Measurements from ENCODE around the gene TOR1A.

TOR1A gene

GRCh38 chr9:129813661-129814060 is 10.3 kb downstream of the TOR1A start:
- Histone ChIP-seq H3K4me2 (no peak overlapping the region), H3K4me3 (IDR thresholded peaks at IDR 0.05; ENCODE audit: insufficient read depth, low read depth, low read length) (no peak overlapping the region), H2AFZ (ENCODE audit: low read depth) (no peak overlapping the region), H3K36me3 (ENCODE audit: insufficient read depth) (0 out of 2 replicates have a peak, but pooled peaks cover 4% of the 10 kb centered on the region), H3K4me1 (ENCODE audit: low read depth, poor library complexity, severe bottlenecking) (no peaks in the 10 kb centered on the region), H3K9ac (no peak overlapping the region), H4K20me1 (ENCODE audit: insufficient read depth) (no peaks in the 10 kb centered on the region), H3K27ac (no peak overlapping the region), H3K79me2 (ENCODE audit: insufficient read depth, low read depth) (no peaks in the 10 kb centered on the region), H3K27me3 (ENCODE audit: insufficient read depth, low read depth) (no peaks in the 10 kb centered on the region)
- TF ChIP-seq, protein P1, sequence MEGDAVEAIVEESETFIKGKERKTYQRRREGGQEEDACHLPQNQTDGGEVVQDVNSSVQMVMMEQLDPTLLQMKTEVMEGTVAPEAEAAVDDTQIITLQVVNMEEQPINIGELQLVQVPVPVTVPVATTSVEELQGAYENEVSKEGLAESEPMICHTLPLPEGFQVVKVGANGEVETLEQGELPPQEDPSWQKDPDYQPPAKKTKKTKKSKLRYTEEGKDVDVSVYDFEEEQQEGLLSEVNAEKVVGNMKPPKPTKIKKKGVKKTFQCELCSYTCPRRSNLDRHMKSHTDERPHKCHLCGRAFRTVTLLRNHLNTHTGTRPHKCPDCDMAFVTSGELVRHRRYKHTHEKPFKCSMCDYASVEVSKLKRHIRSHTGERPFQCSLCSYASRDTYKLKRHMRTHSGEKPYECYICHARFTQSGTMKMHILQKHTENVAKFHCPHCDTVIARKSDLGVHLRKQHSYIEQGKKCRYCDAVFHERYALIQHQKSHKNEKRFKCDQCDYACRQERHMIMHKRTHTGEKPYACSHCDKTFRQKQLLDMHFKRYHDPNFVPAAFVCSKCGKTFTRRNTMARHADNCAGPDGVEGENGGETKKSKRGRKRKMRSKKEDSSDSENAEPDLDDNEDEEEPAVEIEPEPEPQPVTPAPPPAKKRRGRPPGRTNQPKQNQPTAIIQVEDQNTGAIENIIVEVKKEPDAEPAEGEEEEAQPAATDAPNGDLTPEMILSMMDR (conservative IDR thresholded peaks at IDR 0.05; ENCODE audit: low read depth, low read length), result no peak

- Histone ChIP-seq H4K20me1 (ENCODE audit: insufficient read depth) (no peaks in the 10 kb centered on the region), H2AFZ (ENCODE audit: low read depth) (no peak overlapping the region), H3K27ac (no peak overlapping the region), H3K27me3 (ENCODE audit: insufficient read depth, low read depth) (no peaks in the 10 kb centered on the region), H3K9ac (no peak overlapping the region), H3K36me3 (ENCODE audit: insufficient read depth) (0 out of 2 replicates have a peak, but pooled peaks cover 4% of the 10 kb centered on the region), H3K4me1 (ENCODE audit: low read depth, poor library complexity, severe bottlenecking) (no peaks in the 10 kb centered on the region), H3K4me3 (IDR thresholded peaks at IDR 0.05; ENCODE audit: insufficient read depth, low read depth, low read length) (no peak overlapping the region), H3K4me2 (no peak overlapping the region), H3K79me2 (ENCODE audit: insufficient read depth, low read depth) (no peaks in the 10 kb centered on the region)
- TF ChIP-seq, protein P1 (conservative IDR thresholded peaks at IDR 0.05; ENCODE audit: low read depth, low read length), result no peak
These were observed 11.6 kb downstream of the TOR1A start for GRCh38 chr9:129812385-129812784.

DNA sequence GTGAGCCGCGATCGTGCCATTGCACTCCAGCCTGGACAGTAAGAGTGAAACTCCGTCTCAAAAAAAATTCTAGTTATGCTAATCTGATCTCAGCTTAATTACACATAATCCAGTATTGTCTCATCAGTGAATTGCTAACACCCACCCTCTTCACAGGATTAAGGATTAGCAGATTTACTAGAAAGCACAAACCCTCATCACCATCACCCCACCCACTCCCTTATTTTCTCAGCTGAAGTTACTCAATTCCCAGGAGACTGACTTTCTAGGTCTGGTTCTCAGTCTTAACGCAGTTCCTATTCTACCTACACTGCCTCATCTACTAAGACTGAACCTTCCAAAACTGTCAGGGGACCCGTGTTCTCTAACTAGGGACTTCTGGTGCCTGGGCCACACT is 12.0 kb downstream of the TOR1A start:
- Histone ChIP-seq H3K4me1 (ENCODE audit: low read depth, poor library complexity, severe bottlenecking) (no peaks in the 10 kb centered on the region), H3K36me3 (ENCODE audit: insufficient read depth) (0 out of 2 replicates have a peak, but pooled peaks cover 2% of the 10 kb centered on the region), H2AFZ (ENCODE audit: low read depth) (no peak overlapping the region), H3K27me3 (ENCODE audit: insufficient read depth, low read depth) (no peaks in the 10 kb centered on the region), H4K20me1 (ENCODE audit: insufficient read depth) (no peaks in the 10 kb centered on the region), H3K79me2 (ENCODE audit: insufficient read depth, low read depth) (no peaks in the 10 kb centered on the region), H3K27ac (no peak overlapping the region), H3K4me3 (IDR thresholded peaks at IDR 0.05; ENCODE audit: insufficient read depth, low read depth, low read length) (no peak overlapping the region), H3K4me2 (no peak overlapping the region), H3K9ac (no peak overlapping the region)
- TF ChIP-seq, protein P1 (conservative IDR thresholded peaks at IDR 0.05; ENCODE audit: low read depth, low read length), result no peak

GRCh38 chr9:129810788-129811187 is 13.1 kb downstream of the TOR1A start:
- Histone ChIP-seq H3K4me1 (ENCODE audit: low read depth, poor library complexity, severe bottlenecking) (no peaks in the 10 kb centered on the region), H3K4me3 (IDR thresholded peaks at IDR 0.05; ENCODE audit: insufficient read depth, low read depth, low read length) (no peak overlapping the region), H3K27ac (no peak overlapping the region), H4K20me1 (ENCODE audit: insufficient read depth) (no peaks in the 10 kb centered on the region), H3K79me2 (ENCODE audit: insufficient read depth, low read depth) (no peaks in the 10 kb centered on the region), H3K36me3 (ENCODE audit: insufficient read depth) (no peaks in the 10 kb centered on the region), H3K27me3 (ENCODE audit: insufficient read depth, low read depth) (no peaks in the 10 kb centered on the region), H3K4me2 (no peak overlapping the region), H2AFZ (ENCODE audit: low read depth) (no peak overlapping the region), H3K9ac (no peak overlapping the region)
- TF ChIP-seq, protein P1 (conservative IDR thresholded peaks at IDR 0.05; ENCODE audit: low read depth, low read length), result no peak
